Superior temporal gyrus (tissue), 1 donor: ENCODE results near the gene PDE8A.
"Not testable (repeated sequence)": the region's sequence is repeated elsewhere in the genome, so short reads cannot be mapped to it uniquely, and the experiment has no call there.

Source experiments
- DNase-seq: peaks from one replicate; pipeline ENCODE4 v3.0.0-alpha.2; 2016; ENCODE audit errors: extremely low spot score

PDE8A gene

DNA sequence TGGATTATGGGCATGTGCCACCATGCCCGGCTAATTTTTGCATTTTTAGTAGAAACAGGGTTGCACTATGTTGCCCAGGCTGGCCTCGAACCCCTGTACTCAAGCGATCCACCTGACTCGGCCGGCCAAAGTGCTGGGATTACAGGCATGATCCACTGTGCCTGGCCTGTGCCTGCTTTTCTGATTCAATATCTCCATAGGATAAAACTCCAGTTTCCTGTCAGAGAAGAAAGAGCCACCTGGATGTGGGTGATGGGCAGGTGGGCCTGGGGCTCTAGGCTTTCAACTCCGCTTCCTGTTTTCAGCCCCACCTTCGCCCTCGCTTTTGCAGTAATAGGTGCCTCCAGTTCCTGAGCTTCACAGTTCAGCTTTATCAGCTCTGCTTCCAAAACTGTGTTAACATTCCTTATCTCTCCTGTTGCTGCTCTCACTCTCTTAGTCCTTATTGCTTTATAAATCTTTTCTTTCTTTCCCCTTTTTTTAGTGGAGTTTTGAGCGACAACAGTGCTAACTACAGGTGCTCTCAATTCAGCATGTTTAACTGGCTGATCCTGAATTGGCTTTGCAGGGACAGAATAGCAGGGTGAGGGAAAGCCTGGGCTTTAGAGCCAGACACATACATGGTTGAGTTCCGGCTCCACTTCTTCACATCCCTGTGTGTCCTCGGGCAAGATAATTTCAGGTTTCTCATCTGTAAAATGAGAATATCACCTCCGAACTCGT is 21.1 kb upstream of the PDE8A start:
- no peak for DNase-seq

DNA sequence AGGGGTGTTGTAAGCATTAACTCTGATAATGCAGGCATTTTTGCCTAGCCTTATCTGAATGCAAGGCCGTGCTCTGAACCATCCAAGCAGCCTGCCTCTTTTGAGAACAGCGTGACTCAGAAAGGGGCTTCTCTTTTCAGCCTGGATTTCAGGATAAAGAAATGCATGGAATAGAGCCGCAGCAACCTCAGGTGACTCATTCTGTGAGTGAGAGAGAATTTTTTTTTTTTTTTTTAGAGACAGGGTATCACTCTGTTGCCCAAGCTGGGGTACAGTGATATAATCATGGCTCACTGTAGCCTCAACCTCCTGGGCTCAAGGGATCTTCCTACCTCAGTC is 20.6 kb upstream of the PDE8A start:
- DNase-seq: no peak

DNA sequence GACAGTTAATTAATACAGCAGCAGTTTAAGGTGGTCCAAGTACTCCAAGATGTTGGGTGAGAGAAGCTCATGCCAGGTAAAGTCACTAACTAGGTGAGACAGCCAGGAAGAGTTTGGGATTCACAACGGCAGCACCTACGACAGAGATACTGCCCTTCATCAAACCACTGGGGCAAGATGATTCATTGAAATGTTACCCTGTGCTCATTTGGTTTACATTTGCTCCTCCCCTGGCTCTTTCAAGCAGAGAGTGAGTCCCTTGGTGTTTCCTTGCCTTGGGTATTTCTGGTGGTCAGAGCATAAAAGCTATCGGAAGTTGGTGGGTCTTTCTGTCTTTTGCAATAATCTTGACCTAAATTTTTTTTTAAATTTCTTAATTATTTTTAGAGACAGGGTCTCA is 19.9 kb upstream of the PDE8A start:
- DNase-seq: no peak

DNA sequence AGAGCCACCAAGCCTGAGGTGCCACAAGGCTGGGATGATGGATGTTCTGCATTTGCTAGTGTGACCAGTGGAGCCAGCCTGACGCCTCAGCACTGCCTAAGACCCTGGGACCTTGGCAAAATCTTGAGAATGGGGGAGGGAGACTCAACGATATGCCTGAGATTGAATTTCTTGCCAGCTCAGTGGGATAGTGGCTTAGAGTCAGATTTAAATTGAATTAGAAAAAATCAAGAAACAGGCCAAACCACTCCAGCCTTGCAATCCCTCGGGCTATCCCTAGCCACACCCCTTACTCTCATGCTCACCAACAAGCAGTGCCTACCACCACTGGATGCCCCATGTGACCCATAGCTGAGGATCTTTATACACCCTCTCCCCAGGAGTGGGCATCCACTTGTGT is 18.7 kb upstream of the PDE8A start:
- DNase-seq: no peak

DNA sequence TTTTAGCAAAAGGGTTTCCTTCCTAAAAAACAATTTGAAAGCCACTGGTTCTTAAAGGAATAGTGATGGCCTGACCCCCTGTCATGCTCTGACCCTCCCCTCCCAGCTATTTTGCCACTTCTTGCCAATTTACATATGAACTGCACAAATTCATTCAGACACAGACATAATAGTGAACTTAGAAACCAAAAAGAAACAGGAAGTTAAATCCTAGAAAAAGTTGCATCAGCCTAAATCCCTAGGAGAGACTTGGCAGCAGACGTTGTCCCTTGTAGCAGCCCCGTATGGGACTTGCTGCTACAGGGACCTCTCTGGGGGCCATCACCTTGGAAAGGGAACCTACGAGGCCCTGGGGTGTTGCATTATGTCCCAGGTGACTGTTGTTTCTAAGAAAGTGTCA is 14.3 kb upstream of the PDE8A start:
- no peak for DNase-seq

DNA sequence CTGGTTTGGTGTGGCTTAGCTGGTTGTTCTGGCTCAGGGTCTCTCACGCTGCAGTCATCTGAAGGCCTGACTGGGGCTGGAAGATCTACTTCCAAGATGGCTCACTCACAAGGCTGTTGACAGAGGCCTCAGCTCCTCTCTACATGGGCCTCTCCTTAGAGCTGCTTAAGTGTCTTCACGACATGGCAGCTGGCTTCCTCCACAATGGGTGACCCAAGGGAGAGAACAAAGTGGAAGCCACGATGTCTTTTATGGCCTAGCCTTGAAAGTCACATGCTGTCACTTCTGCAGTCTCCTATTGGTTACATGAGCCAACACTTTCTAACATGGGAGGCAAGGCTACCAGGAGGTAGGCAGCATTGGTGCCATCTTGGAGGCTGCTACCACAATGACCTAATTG is 13.4 kb upstream of the PDE8A start:
- no peak for DNase-seq

DNA sequence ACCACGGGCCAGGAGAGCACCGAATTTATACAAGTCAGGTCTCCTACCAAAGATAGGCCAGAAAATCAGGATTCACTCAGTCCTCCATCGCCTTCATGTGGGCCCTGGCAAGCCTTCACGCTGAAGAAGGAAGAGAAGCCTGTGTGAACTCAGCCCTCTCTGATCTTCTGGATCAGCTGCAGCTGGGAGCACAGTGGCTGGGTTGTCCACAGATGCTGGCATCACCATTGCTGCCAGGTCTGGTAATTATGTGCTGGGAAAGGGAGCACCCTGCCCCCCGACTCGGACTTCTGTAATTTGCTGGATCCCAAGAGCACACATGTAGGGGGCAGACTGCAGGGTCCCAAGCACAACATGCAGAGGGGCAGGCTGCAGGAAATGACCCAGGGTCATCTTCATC is 12.4 kb upstream of the PDE8A start:
- DNase-seq: peak; percentile 68

DNA sequence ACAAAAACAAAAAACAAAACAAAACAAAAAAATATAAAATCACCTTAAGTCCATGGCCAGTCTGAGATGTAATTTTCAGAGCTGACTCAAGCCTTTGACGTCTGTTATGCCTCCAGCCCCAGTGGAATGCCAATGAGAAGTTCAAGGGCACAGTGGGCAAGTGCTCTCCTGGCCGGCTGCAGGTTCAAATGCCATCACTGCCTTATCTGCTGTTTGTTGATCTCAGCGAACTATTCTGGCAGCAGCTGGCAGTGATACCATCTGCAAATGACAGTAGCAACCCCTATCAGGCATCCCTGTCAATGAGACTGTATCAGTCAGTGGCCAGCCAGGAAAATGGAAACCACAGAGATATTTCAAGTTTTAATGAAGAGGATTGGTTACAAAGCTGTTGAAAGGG is 10.8 kb upstream of the PDE8A start:
- DNase-seq: no peak

DNA sequence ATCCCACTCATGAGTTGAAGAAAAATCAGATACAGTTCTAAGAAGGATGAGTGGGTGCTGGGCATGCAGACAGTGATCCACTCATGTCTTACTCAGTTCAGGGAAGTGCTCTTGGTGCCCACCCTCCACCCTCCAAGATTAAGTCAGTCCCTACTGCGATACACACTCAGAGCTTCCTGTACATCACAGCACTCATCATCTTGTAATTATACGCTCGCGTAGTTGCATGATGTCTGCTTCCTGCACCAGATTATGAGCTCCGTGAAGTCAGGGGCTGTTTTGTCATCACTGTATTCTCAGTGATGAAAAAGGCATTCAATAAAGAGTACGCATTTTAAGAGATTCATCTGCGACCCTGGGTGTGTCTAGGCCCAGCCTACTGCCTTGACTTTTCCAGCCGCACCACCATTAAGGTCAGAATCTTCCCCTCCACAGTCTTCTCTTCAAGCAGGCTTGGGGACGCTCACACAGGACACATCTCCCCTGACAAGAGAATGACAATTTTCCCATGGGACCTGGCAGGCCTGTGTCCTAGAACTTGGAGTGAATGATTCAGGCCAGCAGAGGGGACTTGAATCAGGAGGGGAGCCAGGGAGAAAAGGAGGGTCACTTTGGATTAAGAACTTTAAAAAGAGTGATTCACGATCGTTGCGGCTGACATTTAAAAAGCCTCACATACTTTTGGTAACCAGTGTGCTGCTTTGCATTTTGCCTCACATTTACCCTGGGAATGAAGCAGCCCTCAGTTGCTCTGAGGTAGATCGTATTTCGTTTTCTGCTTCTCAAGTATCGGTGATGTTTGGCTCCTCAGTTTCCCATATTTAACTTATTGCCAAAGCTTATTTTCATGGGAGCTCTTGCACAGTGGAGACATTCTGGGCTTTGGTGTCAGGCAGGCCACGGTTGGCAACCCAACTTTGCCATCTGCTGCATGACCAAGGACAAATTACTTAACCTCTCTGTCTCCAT is 7.9 kb upstream of the PDE8A start:
- DNase-seq: no peak

DNA sequence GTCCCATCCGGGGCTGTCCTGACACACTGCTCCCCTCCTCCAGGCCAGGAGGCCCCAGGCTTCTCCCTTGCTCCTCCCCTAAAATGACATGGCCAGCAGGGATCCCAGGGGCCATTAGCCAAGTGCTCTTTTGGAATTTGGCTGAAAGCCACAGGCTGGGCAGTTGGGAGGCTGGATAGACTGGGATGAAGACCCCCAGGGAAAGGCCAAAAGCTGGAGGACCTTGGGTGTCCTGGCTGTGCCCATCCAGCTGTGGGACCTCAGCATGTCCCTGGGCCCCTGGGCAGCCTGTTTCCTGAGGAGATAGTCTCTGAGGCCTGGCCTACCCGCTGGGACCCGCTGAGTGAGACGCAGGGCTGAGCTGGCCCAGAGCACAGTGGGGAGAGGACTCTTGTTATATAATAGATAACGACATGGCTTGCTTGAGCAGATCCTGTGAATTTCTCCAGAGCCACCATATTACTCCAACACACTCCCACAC is 5.7 kb upstream of the PDE8A start:
- DNase-seq: no peak

DNA sequence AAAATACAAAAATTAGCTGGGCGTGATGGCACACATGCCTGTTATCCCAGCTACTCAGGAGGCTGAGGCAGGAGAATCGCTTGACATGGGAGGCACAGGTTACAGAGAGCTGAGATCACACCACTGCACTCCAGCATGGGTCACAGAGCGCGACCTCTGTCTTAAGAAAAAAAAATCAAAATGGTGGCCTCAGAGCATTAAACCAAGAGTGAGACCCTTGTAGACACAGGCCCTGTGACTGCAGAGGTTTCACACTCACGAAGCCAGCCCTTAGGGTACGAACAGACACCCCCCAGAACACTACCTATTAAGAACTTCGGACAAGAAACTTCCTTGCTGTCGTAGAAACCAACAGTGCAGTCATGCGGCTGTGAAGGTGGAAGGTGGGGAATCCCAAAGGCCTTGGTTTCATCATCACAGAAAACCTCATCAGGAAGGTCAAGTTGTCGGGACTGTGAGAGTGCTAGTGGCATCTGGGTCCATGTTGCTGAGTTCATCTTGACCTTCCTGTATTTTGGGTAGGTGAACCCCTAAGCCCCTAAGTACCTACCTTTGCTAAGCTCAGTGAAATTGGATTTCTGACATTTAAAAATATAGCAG is 4.8 kb upstream of the PDE8A start:
- no peak for DNase-seq

DNA sequence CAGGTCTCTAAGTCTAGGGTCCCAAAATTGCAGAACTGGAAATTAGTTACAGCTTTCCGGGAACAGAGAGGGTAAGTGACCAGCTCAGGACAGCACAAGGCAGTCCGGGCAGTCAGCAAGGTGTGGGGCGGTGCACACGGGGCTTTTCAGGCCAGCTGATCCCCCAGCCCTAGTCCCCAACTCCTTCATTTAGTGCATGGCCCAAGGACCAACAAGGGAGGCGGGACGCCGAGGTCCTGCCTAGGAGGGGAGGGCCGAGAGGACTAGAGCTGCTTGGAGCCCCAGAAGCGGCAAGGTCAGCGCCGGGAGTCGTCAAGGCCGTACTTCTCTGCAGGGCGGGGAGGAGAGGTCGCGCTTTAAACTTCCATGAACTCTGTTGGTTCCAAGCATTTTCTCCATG is 2.0 kb upstream of the PDE8A start:
- DNase-seq: no peak

DNA sequence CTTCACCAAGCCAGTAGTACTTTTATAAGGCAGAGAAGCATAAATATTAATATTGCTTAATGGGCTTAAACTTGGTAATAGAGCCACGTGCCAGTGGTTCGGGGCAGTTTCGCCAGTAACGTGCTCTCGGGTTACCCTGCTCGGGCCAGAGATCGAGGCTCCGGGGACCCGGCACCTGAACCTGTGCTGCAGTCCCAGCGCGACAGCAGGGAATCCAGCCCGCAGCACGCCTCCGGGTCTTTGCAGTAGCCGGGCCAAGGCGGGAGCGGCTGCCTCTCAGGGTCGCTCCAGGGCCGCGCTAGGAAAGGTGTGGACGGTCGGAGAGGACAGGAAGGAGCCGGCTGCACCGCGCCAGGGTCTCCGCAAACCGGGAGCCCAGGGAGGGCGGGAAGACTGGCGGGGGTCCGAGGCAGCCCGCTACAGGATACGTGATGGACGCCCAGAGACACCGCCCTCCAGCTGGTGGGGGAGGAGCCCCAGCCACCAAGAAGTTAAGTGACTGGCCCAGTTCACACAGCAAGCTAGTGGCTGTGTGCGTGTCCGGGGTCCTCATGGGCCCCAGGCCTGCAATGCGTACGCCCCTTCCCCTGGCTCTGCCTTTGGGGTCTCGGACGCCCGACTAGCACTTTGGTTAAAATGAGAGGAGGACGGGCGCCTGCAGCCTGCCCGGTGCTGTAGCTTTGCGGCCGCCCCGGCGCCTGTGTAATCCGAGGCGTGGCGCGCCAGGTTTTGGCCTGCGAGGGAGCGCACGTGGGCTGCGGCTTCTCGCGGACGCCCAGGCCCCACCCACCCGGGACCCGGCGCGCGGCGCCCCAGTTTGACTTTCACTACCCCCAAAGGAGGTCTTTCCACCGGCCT is 1.2 kb upstream of the PDE8A start:
- DNase-seq: peak; percentile 87

DNA sequence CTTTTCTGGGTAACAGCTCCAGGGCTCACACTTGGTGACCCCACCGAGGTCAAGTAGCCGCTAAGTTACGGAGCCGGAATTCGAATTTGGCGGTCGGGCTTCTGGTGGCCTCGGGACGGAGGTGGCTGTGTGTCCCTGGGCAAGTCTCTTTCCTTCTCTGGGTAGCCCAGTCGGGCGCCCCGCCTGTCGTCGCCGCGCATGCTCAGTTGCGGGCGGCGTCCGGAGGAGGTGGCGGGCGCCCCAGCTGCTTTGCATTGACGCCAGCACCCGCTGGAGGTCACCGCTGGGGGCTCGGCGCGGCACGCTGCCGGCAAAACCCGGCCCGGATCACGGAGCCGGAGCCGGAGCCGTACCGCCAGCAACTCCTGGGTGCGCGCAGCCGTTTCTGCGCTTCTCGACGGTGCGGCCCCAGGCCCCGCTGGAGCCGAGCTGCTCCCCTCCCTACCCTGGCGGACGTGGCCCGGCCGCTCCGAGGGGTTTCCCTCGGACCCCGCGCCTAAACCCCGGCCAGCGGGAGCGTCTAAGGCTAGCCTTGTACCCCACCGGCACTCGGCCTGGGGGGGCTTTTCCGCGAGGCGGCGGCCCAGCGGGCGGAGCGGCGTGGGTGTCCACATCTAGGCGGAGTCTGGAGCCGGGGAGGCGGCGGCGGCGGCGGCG is 474 bp upstream of the PDE8A start:
- DNase-seq: peak; percentile 95

DNA sequence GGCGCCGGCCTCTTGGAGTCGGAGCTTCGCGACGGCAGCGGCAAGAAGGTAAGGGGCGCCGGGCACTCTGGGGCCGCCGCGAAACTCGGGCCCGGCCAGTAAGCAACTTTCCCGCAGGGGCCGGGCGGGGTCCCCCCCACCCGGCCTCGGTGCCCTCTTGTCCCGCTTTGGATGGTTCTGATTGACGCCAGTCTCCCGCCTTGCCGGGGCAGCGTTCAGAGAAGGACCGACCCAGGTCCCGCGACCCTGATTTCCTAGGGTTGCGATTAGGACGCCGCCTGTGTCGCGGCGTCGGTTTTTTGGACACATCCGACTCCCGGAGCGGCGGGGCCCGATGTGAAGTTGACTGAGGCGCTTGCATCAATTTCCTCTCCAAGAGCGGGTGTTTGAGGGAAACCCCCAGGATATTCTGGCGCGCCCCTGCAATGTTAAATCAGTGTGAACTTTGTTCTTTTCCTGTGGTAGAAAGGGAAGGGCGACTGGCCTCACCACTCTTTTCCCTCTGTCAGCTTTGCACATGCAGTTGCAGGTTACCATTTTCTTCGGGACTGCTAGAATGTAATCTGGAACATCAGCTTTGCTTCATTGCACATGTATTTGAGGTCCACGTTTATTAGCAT is 755 bp downstream of the PDE8A start:
- DNase-seq: no peak

DNA sequence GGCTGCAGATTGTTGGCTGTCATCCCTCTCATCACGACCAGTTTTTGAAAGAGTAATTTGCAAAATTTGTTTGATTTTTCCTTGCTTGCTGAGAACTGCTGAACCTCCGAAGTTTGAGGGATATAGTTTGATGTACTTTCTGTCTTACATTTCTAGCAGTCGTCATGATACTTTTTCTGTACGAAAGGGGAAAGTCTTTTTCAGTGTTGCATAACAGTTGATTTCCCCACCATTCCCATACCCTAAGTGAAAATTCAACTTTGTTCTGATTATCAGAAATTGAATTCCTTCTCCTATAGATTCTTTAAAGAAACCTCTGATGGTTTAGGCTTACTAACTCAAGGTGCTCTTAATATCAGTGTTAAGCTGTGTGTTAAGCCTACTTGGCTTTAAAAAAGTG is 1.6 kb downstream of the PDE8A start:
- DNase-seq: peak; percentile 76

DNA sequence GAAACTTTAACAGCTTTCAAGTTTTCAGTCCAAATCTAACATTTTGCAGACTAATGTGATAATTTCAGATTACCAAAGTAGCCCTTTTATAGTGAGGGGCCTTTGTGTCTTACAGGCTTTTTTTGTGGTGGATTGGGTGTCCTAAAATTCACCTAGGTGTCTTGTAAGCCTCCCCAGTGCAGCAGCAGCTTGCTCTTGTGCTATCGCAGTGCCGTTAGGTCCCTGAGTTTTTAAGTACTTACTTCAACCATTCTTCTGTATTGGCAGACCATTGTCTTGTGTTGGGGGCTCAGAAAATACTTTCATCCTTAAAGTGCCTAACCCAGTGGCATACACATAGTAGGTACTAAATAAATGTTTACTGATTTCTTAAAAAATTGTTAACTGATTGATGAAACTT is 2.1 kb downstream of the PDE8A start:
- DNase-seq: no peak

DNA sequence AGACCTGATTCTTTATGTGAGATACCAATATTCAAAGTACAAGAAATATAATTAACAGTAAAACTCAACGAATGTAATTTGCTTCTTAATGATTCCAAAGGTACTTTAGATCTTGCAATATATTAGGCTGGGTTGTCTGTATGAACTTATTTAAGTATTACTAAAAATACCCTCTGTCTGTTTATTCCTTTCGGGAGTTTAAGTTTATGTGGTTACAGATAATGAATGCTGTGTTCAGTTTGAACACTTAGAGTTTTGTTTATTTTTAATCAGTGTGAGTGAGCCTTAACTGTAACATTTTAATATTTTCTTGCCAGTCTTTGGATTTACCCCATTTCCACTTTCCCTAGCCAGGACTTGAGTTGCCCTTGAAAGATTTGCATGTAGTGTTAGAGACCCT is 3.5 kb downstream of the PDE8A start:
- DNase-seq: no peak

DNA sequence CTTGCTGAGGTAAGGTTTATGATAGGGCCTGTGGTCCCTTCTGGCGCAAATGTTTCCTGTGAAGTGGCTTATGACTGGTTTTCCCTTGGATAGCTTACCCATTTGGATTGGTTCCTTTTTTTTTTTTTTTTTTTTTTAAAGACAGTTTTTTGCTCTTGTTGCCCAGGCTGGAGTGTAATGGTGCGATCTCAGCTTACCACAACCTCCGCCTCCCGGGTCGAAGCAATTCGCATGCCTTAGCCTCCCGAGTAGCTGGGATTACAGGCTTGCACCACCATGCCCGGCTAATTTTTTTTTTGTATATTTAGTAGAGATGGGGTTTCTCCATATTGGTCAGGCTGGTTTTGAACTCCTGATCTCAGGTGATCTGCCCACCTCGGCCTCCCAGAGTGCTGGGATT is 5.7 kb downstream of the PDE8A start:
- not testable (repeated sequence) for DNase-seq

DNA sequence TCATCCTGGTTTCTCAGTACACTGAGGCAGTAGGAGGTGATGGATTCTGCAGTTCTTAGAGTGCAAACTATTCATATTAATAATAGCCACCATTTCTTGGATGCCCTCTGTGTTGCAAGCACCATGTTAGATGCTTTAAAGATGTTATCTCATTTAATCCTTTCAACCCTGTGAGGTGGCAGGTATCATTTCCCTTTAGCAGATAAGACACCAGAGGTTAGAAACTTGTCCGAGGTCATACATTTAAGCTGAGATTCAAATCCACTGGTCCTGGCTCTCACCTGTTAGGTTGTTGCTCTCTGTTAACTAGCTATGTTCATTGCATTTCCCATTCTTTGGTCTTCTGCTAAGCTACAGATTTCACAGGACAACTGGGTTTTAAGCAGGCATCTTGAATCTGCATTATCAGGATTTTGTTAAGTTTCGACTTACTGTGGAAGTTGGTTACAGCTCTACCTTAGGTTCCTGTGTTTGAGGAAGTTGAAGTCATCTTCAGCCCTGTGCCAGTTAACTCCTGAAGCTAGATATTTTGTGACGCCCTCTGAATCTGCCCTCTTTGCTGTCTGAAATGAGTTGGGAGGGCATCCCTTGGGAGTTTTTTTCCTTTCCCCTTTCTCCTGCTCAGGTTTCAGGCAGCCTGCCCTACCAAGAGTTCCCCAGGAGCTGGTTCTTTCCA is 6.4 kb downstream of the PDE8A start:
- DNase-seq: no peak
